NCI-H82 treated with DMSO at 0.1 percent for 48 hours (cell line): ENCODE measurements around the gene OSM.
"Not testable (repeated sequence)": the region's sequence is repeated elsewhere in the genome, so short reads cannot be mapped to it uniquely, and the experiment has no call there.

ENCODE experiments used
- DNase-seq: peaks from one replicate; lab custom pipeline; 2025; ENCODE audit not compliant: unreplicated experiment; lab: John Stamatoyannopoulos, UW

OSM gene

GRCh38 chr22:30230330-30230729 lies 36.3 kb downstream of the OSM start:
- DNase-seq: no peak

- no peak for DNase-seq
Observed at GRCh38 chr22:30228509-30229359, 37.9 kb downstream of the OSM start.

GRCh38 chr22:30227438-30228228 lies 39.0 kb downstream of the OSM start:
- no peak for DNase-seq

GRCh38 chr22:30226192-30226832 lies 40.3 kb downstream of the OSM start:
- DNase-seq: no peak

GRCh38 chr22:30225220-30225927 lies 41.3 kb downstream of the OSM start:
- DNase-seq: no peak

- no peak for DNase-seq
Observed at GRCh38 chr22:30224161-30224857, 42.3 kb downstream of the OSM start.

- no peak for DNase-seq
Observed at GRCh38 chr22:30223303-30223702, 43.3 kb downstream of the OSM start.

- no peak for DNase-seq
Observed at GRCh38 chr22:30222321-30222720, 44.3 kb downstream of the OSM start.

GRCh38 chr22:30221121-30221992 lies 45.3 kb downstream of the OSM start:
- DNase-seq: no peak

GRCh38 chr22:30220338-30221012 lies 46.2 kb downstream of the OSM start:
- DNase-seq: no peak

- DNase-seq: no peak
Observed at GRCh38 chr22:30219668-30220278, 46.9 kb downstream of the OSM start.

- DNase-seq: no peak
Observed at GRCh38 chr22:30219049-30219654, 47.5 kb downstream of the OSM start.

- DNase-seq: no peak
Observed at GRCh38 chr22:30217698-30218560, 48.7 kb downstream of the OSM start.

GRCh38 chr22:30216710-30217109 lies 49.9 kb downstream of the OSM start:
- no peak for DNase-seq

- not testable (repeated sequence) for DNase-seq
Observed at GRCh38 chr22:30216272-30216671, 50.4 kb downstream of the OSM start.

GRCh38 chr22:30214703-30215407 lies 51.8 kb downstream of the OSM start:
- DNase-seq: no peak
